Measurements from ENCODE around the gene ITGB2.

DNA sequence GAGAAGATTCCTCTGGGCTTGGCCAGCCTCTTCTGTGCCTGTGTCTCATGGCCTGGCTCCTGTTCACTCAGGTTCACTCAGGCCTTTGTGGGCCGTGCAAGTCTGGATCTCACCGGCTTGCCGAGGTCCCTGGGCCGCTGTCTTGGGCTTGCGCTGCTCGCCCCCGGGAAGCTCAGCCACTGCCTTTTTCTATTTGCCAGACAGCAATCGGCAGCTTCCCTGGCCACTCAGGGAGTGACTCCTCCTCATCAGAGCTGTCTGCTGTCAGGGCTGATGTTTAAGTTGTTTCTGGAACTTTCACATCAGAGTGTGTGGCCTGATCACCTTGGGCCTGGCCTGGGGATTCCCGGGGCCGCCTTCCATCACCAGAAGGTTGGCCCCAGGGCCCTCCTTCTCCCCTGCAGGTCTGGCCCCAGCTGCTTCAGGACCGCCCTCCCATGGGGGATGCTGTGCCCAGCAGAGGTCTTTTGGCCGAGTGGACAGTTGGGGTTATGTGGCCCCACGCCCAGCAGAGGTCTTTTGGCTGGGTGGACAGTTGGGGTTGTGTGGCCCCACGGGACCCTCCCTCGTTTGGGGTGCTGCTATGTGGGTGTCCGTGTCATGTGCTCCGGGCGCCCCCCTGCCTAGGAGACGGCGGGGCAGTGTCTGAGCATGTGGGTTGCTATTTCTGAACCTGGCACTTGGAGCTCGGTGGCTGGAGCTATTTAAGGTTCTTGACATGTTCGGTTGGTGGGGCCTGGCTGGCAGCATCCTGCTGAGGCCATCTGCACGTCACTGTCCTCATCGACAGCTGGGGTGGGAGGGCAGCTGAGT lies 31.6 kb upstream of the ITGB2 start:
- TF ChIP-seq, protein P1, sequence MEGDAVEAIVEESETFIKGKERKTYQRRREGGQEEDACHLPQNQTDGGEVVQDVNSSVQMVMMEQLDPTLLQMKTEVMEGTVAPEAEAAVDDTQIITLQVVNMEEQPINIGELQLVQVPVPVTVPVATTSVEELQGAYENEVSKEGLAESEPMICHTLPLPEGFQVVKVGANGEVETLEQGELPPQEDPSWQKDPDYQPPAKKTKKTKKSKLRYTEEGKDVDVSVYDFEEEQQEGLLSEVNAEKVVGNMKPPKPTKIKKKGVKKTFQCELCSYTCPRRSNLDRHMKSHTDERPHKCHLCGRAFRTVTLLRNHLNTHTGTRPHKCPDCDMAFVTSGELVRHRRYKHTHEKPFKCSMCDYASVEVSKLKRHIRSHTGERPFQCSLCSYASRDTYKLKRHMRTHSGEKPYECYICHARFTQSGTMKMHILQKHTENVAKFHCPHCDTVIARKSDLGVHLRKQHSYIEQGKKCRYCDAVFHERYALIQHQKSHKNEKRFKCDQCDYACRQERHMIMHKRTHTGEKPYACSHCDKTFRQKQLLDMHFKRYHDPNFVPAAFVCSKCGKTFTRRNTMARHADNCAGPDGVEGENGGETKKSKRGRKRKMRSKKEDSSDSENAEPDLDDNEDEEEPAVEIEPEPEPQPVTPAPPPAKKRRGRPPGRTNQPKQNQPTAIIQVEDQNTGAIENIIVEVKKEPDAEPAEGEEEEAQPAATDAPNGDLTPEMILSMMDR (IDR thresholded peaks at IDR 0.05): no peak
- no peak for TF ChIP-seq POLR2A (IDR thresholded peaks at IDR 0.05)

Data from heart left ventricle (tissue), 13 donors.